ENCODE measurements around the gene SEZ6. TPM values are rescaled to one million over a fixed set of nuclear protein-coding genes. Genes with fewer than 3 reads are reported as not detected.

SEZ6 gene
- total RNA-seq, 2 donors from 2014 or later, result 0.37 TPM; not detected in 1

DNA sequence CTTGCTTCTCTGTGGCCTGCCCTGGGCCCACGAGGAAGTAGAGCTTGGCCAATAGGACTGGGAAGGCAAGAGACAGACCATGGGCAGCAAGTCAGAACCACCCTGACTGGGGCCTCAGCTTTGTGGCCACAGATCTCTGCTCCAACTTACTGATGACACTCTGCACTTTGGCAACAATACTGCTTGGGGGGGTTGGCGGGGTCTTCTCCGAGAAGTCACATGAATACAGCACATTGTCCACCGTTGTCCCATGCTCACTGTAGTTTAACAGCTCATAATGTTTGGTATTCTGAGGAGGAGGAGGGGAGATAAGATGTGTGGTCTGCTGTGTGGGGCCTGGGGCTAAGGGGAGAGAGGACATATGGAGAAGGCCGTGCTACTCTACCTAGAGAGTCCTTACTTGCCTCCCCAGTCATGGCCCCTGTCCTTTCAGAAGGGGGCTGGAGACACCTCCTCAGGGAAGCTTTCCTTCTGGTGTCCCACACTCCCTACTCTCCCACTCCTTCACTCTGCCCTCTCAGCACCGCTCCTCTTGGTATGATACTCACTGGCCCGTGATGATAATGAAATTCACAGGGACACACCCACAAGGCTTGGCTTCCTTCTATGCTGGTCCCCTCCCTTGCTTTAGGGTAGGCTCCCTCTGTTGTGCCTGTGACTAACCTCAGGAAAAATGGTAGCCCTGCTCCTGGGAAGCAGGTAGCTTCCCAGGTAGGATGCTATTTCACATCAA, 99.0 kb downstream of the SEZ6 start:
- no peaks in the 10 kb centered on the region for H3K9me3 ChIP-seq
- TF ChIP-seq, protein P1, sequence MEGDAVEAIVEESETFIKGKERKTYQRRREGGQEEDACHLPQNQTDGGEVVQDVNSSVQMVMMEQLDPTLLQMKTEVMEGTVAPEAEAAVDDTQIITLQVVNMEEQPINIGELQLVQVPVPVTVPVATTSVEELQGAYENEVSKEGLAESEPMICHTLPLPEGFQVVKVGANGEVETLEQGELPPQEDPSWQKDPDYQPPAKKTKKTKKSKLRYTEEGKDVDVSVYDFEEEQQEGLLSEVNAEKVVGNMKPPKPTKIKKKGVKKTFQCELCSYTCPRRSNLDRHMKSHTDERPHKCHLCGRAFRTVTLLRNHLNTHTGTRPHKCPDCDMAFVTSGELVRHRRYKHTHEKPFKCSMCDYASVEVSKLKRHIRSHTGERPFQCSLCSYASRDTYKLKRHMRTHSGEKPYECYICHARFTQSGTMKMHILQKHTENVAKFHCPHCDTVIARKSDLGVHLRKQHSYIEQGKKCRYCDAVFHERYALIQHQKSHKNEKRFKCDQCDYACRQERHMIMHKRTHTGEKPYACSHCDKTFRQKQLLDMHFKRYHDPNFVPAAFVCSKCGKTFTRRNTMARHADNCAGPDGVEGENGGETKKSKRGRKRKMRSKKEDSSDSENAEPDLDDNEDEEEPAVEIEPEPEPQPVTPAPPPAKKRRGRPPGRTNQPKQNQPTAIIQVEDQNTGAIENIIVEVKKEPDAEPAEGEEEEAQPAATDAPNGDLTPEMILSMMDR (IDR thresholded peaks at IDR 0.05), result no peak
- H3K4me3 ChIP-seq, result no peak overlapping the region
- peak; percentile 39 for DNase-seq
- peaks cover 8% of the 10 kb centered on the region for H3K36me3 ChIP-seq
- no peaks in the 10 kb centered on the region for H3K27me3 ChIP-seq
- intact Hi-C loops (cut with DNase I), result no loop called here
- no peak overlapping the region for H3K27ac ChIP-seq
- H3K9ac ChIP-seq (ENCODE audit: low read depth in 2 of 2, low read length in 2 of 2), result no peak overlapping the region
- H3K4me1 ChIP-seq, result peaks cover 6% of the 10 kb centered on the region

DNA sequence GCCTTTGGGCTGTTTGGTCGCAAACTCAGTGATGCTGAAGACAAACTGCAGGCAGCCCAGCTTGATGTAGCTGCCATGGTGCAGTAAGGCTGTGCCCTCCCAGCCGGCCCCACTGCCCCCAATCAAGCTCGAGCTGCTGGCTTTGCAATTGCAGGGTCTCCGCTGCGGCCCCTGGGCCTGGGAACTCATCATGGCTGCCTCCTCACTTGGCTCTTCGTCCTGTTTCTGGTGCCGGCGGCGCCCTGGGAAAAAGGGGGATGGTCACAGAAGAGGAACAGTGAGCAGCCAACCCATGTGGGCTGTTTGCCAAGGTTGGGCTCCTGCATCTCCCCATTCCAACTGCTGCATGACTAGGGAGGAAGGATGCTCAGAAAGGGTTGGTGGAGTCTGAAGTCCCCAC, 99.6 kb downstream of the SEZ6 start:
- peaks cover 3% of the 10 kb centered on the region for H3K4me1 ChIP-seq
- H3K36me3 ChIP-seq, result peaks cover 8% of the 10 kb centered on the region
- H3K27me3 ChIP-seq, result no peaks in the 10 kb centered on the region
- no peak for DNase-seq
- H3K4me3 ChIP-seq, result no peak overlapping the region
- intact Hi-C loops (cut with DNase I), result no loop called here
- TF ChIP-seq, protein P1 (IDR thresholded peaks at IDR 0.05), result no peak
- H3K9me3 ChIP-seq, result no peaks in the 10 kb centered on the region
- H3K9ac ChIP-seq (ENCODE audit: low read depth in 2 of 2, low read length in 2 of 2), result no peak overlapping the region
- H3K27ac ChIP-seq, result no peak overlapping the region

Other genes starting within 250 kb of the SEZ6 start
- 10 to 100 TPM; 27.9 to 35.4 TPM for gene FAM222B, start 163.2 kb downstream of the SEZ6 start, total RNA-seq
- 10 to 100 TPM; 34.7 to 72.0 TPM for gene ERAL1, start 151.0 kb downstream of the SEZ6 start, total RNA-seq
- gene FLOT2, start 108.3 kb downstream of the SEZ6 start, total RNA-seq, result 100 to 1,000 TPM in 1 of 2 donors, 10 to 100 TPM in 1; 92.1 to 125 TPM
- 10 to 100 TPM in 1 of 2 donors, 1 to 10 TPM in 1; 8.7 to 22.8 TPM for gene DHRS13, start 103.0 kb downstream of the SEZ6 start, total RNA-seq
- 10 to 100 TPM; 37.7 to 42.2 TPM for gene PHF12, start 54.5 kb downstream of the SEZ6 start, total RNA-seq
- gene PIPOX, start 37.1 kb upstream of the SEZ6 start, total RNA-seq, result 1 to 10 TPM in 1 of 2 donors, under 1 TPM in 1; 0.90 to 1.4 TPM
- 100 to 1,000 TPM in 1 of 2 donors, 10 to 100 TPM in 1; 63.3 to 112 TPM for gene MYO18A, start 174.4 kb upstream of the SEZ6 start, total RNA-seq
- not detected for gene CRYBA1, start 240.8 kb upstream of the SEZ6 start, total RNA-seq